ENCODE results near the gene KLK3.

KLK3 gene

DNA sequence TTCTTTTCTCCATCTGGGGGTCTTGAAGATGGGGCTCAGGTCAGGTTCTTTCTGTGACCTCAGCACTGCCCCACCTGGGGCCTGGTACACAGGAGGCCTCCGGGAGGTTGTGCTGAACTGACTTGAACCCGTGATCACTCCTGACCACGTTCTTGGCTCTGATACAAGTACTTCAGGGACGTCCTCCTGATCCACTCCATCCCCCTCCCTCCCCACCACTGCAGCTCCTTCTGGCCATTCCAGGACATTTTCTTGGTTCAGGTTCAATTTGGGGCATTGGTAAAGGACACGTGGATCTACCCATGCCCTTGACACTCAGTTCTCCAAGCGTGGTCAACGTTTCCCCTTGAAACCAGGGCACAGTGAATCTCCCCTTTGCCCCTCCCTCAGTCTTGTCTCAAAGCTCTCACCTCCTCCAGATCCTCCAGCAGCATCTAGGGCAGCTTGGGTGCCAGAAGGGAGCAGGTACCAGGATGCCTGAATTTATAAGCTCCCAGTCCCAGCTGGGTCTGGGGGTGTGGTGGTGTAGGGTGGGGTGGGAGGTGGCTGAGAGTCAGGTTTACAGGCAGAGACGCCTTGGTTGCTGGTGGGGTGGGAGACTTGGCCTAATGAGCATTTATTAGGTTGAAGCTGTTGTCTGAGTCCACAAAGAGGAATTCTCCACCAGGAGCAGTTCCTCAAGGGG is 21.5 kb upstream of the KLK3 start, which contains the start of gene KLK15:
Gene KLK15, minus strand, starts transcription at position 458 of the 685 bp plus-strand sequence. CDS start 2,082 bp downstream, outside the sequence.
- Histone ChIP-seq H3K9me3 (ENCODE audit: insufficient read depth, low read length) (no peaks in the 10 kb centered on the region), H3K4me1 (ENCODE audit: insufficient read depth, insufficient read length) (peaks cover 9% of the 10 kb centered on the region), H3K4me3 (ENCODE audit: insufficient read length, low read depth) (no peak within 1 kb of the TSS), H3K36me3 (ENCODE audit: insufficient read depth, insufficient read length, low read length) (no peaks in the 10 kb centered on the region), H3K27me3 (ENCODE audit: insufficient read depth, insufficient read length) (peaks cover 26% of the 10 kb centered on the region), H3K9ac (ENCODE audit: insufficient read length, low read depth) (no peak within 1 kb of the TSS)
- TF ChIP-seq SUZ12 (IDR thresholded peaks at IDR 0.05; ENCODE audit: extremely low read depth, insufficient read depth, insufficient read length): no peak
- no peak for TF ChIP-seq YY1 (IDR thresholded peaks at IDR 0.05; ENCODE audit: insufficient read depth, insufficient read length)
- TF ChIP-seq ZNF274 (IDR thresholded peaks at IDR 0.05; ENCODE audit: low read depth, low read length): no peak
- DNase-seq (ENCODE audit: low read depth, low spot score): no peak

DNA sequence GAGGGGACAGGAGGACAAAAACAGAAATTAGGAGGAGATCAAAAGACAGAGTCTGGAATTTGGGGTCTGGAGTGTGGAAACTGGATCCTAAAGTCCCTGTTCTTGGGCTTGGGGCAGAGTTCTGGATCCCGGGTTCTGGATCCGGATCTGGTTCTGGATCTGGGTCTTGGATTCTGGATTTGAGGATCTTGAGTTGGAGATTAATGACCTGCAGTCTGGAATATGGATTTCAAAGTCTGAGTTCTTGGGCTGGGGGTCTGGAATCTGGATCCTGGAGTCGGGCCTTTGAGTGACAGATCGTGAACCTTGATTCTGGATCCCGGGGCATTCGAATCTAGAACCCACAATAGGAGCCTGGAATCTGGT is 20.9 kb upstream of the KLK3 start:
- no peak overlapping the region for H3K9ac ChIP-seq (ENCODE audit: insufficient read length, low read depth)
- H3K27me3 ChIP-seq (ENCODE audit: insufficient read depth, insufficient read length): peaks cover 26% of the 10 kb centered on the region
- H3K4me3 ChIP-seq (ENCODE audit: insufficient read length, low read depth): no peak overlapping the region
- H3K36me3 ChIP-seq (ENCODE audit: insufficient read depth, insufficient read length, low read length): no peaks in the 10 kb centered on the region
- no peaks in the 10 kb centered on the region for H3K9me3 ChIP-seq (ENCODE audit: insufficient read depth, low read length)
- peaks cover 9% of the 10 kb centered on the region for H3K4me1 ChIP-seq (ENCODE audit: insufficient read depth, insufficient read length)
- TF ChIP-seq YY1 (IDR thresholded peaks at IDR 0.05; ENCODE audit: insufficient read depth, insufficient read length) (no peak), ZNF274 (IDR thresholded peaks at IDR 0.05; ENCODE audit: low read depth, low read length) (no peak), SUZ12 (IDR thresholded peaks at IDR 0.05; ENCODE audit: extremely low read depth, insufficient read depth, insufficient read length) (no peak)
- DNase-seq (ENCODE audit: low read depth, low spot score): no peak

DNA sequence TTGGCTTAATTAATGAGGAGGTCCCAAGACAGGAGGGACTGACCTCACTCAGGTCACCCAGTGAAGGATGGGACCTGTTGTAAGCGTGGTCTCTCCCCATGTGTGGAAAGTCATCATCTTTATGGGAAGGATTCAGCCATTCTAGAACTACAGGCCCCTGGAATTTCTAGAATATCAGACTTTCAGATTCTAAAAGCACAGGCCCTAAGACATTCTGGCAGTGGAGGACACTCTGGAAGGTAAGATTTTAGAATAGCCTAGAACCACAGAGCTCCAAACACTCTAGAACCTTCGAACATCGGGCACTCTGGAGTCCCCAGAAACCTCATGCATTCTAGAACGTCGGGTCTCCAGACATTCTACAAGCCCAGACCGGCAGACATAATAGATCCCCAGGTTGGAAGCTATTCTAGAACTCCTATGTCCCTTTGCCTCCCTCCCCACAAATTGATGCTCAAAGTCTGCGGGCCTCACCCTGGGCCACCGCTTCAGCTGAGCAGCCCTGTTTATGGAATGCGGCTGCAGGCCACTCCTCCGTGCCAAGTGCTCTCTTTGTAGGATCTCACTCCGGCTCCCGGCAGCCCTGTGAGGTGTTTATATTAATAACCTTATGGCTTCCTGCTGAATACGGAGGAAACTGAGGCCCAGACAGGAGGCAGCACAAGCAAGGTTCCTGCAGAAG is 19.5 kb upstream of the KLK3 start:
- Histone ChIP-seq H3K36me3 (ENCODE audit: insufficient read depth, insufficient read length, low read length) (no peaks in the 10 kb centered on the region), H3K4me3 (ENCODE audit: insufficient read length, low read depth) (peak overlapping the region; percentile 72), H3K9ac (ENCODE audit: insufficient read length, low read depth) (peak overlapping the region; percentile 83), H3K27me3 (ENCODE audit: insufficient read depth, insufficient read length) (peaks cover 37% of the 10 kb centered on the region), H3K9me3 (ENCODE audit: insufficient read depth, low read length) (no peaks in the 10 kb centered on the region), H3K4me1 (ENCODE audit: insufficient read depth, insufficient read length) (peaks cover 6% of the 10 kb centered on the region)
- DNase-seq (ENCODE audit: low read depth, low spot score): no peak
- TF ChIP-seq YY1 (IDR thresholded peaks at IDR 0.05; ENCODE audit: insufficient read depth, insufficient read length) (no peak), SUZ12 (IDR thresholded peaks at IDR 0.05; ENCODE audit: extremely low read depth, insufficient read depth, insufficient read length) (no peak), ZNF274 (IDR thresholded peaks at IDR 0.05; ENCODE audit: low read depth, low read length) (no peak)

DNA sequence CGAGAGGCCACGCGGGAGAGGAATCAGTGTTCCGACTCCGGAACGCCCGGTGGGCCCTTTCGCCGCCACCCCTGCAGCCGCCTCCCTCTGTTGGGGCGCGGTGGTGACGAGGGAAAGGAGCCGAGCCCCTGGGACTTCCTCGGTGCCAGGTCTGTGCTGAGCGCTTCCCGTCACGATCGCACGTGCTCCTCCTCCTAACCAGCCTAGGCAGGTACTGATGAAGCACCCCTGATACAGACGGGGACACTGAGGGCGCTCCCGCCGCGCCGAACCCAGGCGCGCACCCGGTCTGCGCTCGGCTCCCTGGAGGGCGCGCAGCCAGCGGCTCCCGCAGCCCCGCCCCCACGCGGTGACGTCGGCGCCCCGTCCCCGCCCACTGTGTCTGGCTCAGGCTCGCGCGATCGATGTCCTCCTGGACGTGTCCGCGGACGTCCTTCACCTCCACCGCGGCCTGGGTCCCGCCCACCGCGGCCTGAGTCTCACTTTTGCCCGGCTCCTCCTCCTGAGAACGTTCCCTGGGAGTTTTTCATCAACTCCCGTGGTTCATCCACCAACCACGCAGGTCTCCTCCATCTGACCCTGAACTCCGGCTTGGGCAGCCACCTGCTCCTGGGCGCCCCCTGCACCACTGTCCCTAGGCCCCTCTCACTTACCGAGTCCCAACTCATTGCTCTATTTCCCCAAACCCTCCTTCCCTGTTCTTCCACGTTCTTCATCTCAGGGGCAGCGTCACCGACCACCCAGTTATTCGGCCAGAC is 18.8 kb upstream of the KLK3 start:
- H3K9ac ChIP-seq (ENCODE audit: insufficient read length, low read depth): peak overlapping the region; percentile 83
- no peaks in the 10 kb centered on the region for H3K9me3 ChIP-seq (ENCODE audit: insufficient read depth, low read length)
- peaks cover 2% of the 10 kb centered on the region for H3K4me1 ChIP-seq (ENCODE audit: insufficient read depth, insufficient read length)
- TF ChIP-seq YY1 (IDR thresholded peaks at IDR 0.05; ENCODE audit: insufficient read depth, insufficient read length) (no peak), SUZ12 (IDR thresholded peaks at IDR 0.05; ENCODE audit: extremely low read depth, insufficient read depth, insufficient read length) (no peak), ZNF274 (IDR thresholded peaks at IDR 0.05; ENCODE audit: low read depth, low read length) (no peak)
- H3K36me3 ChIP-seq (ENCODE audit: insufficient read depth, insufficient read length, low read length): no peaks in the 10 kb centered on the region
- peak overlapping the region; percentile 72 for H3K4me3 ChIP-seq (ENCODE audit: insufficient read length, low read depth)
- peaks cover 44% of the 10 kb centered on the region for H3K27me3 ChIP-seq (ENCODE audit: insufficient read depth, insufficient read length)
- no peak for DNase-seq (ENCODE audit: low read depth, low spot score)

DNA sequence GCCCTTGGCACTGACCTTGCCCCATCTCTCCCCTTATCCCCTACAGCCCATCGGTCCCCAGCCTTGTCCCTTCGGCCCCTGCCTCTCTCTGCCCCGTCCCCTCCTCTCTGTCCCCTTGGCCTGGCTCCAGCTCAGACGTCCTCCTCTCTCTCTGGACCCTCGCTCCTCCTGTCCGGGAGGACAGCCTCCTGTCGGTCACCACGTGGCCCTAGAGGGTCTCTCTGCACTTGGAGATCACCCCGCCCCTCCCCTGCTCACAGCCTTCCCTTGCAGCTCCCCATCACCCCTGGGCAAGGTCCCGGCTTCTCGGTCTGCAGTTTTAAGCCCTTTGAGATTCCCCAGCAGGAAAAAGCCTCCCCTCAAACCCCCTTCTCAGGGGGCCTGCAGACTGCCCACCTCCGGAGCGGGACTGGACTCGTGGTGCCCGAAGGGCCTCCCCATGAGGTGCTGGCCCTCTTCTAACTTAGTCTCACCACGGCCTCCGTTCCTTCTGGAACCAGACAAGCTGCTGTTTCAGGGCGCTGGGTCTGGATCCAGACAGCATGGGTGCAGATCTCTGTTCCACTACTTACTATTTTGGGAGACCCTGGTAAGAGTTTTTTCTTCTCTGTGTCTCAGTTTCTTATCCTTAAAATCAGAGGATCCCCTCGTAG is 18.0 kb upstream of the KLK3 start:
- TF ChIP-seq SUZ12 (IDR thresholded peaks at IDR 0.05; ENCODE audit: extremely low read depth, insufficient read depth, insufficient read length) (no peak), YY1 (IDR thresholded peaks at IDR 0.05; ENCODE audit: insufficient read depth, insufficient read length) (no peak), ZNF274 (IDR thresholded peaks at IDR 0.05; ENCODE audit: low read depth, low read length) (no peak)
- no peak for DNase-seq (ENCODE audit: low read depth, low spot score)
- Histone ChIP-seq H3K9me3 (ENCODE audit: insufficient read depth, low read length) (no peaks in the 10 kb centered on the region), H3K4me3 (ENCODE audit: insufficient read length, low read depth) (peak overlapping the region; percentile 72), H3K4me1 (ENCODE audit: insufficient read depth, insufficient read length) (peaks cover 2% of the 10 kb centered on the region), H3K27me3 (ENCODE audit: insufficient read depth, insufficient read length) (peaks cover 51% of the 10 kb centered on the region), H3K36me3 (ENCODE audit: insufficient read depth, insufficient read length, low read length) (no peaks in the 10 kb centered on the region), H3K9ac (ENCODE audit: insufficient read length, low read depth) (peak overlapping the region; percentile 83)

DNA sequence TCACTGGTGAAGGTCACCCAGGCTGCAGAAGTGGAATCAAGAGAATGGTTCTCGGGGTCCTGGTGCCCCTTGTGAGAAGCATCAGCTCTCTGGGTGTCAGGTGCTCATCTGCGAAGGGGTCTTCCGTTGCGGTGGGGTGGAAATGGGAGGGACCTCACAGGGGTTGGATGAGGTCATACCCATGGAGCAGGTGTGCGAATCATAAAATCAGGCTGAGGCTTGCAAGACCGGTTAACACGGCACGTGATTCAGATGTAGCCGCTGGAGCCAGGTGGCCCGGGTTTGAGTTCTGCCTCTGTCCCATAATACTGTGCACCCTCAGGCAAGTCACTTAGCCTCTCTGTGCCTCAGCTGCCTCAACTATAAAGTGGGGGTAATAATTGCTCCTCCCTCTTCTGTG is 17.4 kb upstream of the KLK3 start:
- TF ChIP-seq YY1 (IDR thresholded peaks at IDR 0.05; ENCODE audit: insufficient read depth, insufficient read length) (no peak), ZNF274 (IDR thresholded peaks at IDR 0.05; ENCODE audit: low read depth, low read length) (no peak), SUZ12 (IDR thresholded peaks at IDR 0.05; ENCODE audit: extremely low read depth, insufficient read depth, insufficient read length) (no peak)
- Histone ChIP-seq H3K4me1 (ENCODE audit: insufficient read depth, insufficient read length) (peaks cover 2% of the 10 kb centered on the region), H3K9me3 (ENCODE audit: insufficient read depth, low read length) (no peaks in the 10 kb centered on the region), H3K36me3 (ENCODE audit: insufficient read depth, insufficient read length, low read length) (no peaks in the 10 kb centered on the region), H3K27me3 (ENCODE audit: insufficient read depth, insufficient read length) (peaks cover 58% of the 10 kb centered on the region), H3K9ac (ENCODE audit: insufficient read length, low read depth) (no peak overlapping the region), H3K4me3 (ENCODE audit: insufficient read length, low read depth) (no peak overlapping the region)
- DNase-seq (ENCODE audit: low read depth, low spot score): no peak

Measured in NT2/D1 (cell line).